SK-N-SH (cell line): ENCODE results near the gene CERS6. TPM values are rescaled to one million over a fixed set of nuclear protein-coding genes. Genes with fewer than 3 reads are reported as not detected.
A peak's percentile ranks its signal among the peaks of the same experiment; 100 is the strongest.

Source experiments
- CTCF ChIA-PET: fragments of 300-600, 350-600 bp; formaldehyde crosslinking; extraction: SDS; loops from one replicate; lab custom pipeline; 2021; lab: Yijun Ruan, JAX
- POLR2A ChIA-PET: fragments of 350-600 bp; sonication (Branson Sonifier 250); formaldehyde crosslinking; extraction: SDS; loops from one replicate; lab custom pipeline; 2020; ENCODE audit warnings: antibody characterized with exemption, inconsistent platforms; lab: Yijun Ruan, JAX
- DNase-seq: peaks from one replicate; pipeline ENCODE4 v3.0.0; 2012
- H2AFZ ChIP-seq: fragments of 200-600 bp; sonication (generic); 2 replicates; pipeline ENCODE4 v1.8.1; 2016; ENCODE audit warnings: antibody characterized with exemption, mild to moderate bottlenecking, low read depth
- H3F3A ChIP-seq: fragments of 200-600 bp; sonication (generic); replicated peaks from 2 replicates; pipeline ENCODE3; 2016; ENCODE audit warnings: antibody characterized with exemption, mild to moderate bottlenecking; ENCODE audit not compliant: insufficient read depth
- H3K27ac ChIP-seq, 2 experiments: fragments of 200-500 bp in 1 of 2; fragments of 200-600 bp in 1 of 2; sonication (Bioruptor generic) in 1 of 2; sonication (generic), shearing (Covaris generic) in 1 of 2; 2 replicates each; pipeline versions ENCODE4 v1.5.1 to v1.6.1; 2014 to 2016; ENCODE audit warnings: low read depth in 2 of 2, inconsistent platforms in 1 of 2, low read length in 1 of 2, mild to moderate bottlenecking in 1 of 2, mixed read lengths in 1 of 2
- H3K27me3 ChIP-seq: fragments of 200-600 bp; sonication (generic), shearing (Covaris generic); 2 replicates; pipeline ENCODE4 v1.6.1; 2016; ENCODE audit warnings: mixed run types; ENCODE audit not compliant: insufficient read depth
- H3K36me3 ChIP-seq, 2 experiments: fragments of 200-500 bp in 1 of 2; fragments of 200-600 bp in 1 of 2; sonication (Bioruptor generic) in 1 of 2; sonication (generic) in 1 of 2; replicated peaks in 1 of 2; 2 replicates each; pipeline versions ENCODE3 to v1.5.1; 2014 to 2016; ENCODE audit warnings: low read length in 1 of 2, mild to moderate bottlenecking in 1 of 2; ENCODE audit not compliant: insufficient read depth in 2 of 2, control insufficient read depth in 1 of 2
- H3K4me1 ChIP-seq, 2 experiments: fragments of 200-500 bp in 1 of 2; fragments of 200-600 bp in 1 of 2; sonication (Bioruptor generic) in 1 of 2; sonication (generic), shearing (Covaris generic) in 1 of 2; 2 replicates each; pipeline versions ENCODE4 v1.5.1 to v1.6.1; 2014 to 2016; ENCODE audit warnings: low read depth in 1 of 2, low read length in 1 of 2, mixed run types in 1 of 2; ENCODE audit not compliant: insufficient read depth in 2 of 2, control insufficient read depth in 1 of 2
- H3K4me2 ChIP-seq: fragments of 200-600 bp; sonication (generic), shearing (Covaris generic); 2 replicates; pipeline ENCODE4 v1.6.1; 2017; ENCODE audit warnings: mixed run types
- H3K4me3 ChIP-seq, 2 experiments: fragments of 200-500 bp in 1 of 2; fragments of 200-600 bp in 1 of 2; sonication (Bioruptor generic) in 1 of 2; sonication (generic), shearing (Covaris generic) in 1 of 2; 2 replicates each; pipeline versions ENCODE4 v1.5.1 to v1.8.1; 2014 to 2016; ENCODE audit warnings: low read depth in 2 of 2, inconsistent platforms in 1 of 2, low read length in 1 of 2, mild to moderate bottlenecking in 1 of 2, mixed read lengths in 1 of 2, moderate library complexity in 1 of 2
- H3K79me2 ChIP-seq: fragments of 200-600 bp; sonication (generic); 2 replicates; pipeline ENCODE4 v1.8.1; 2017; ENCODE audit warnings: mild to moderate bottlenecking; ENCODE audit not compliant: insufficient read depth
- H3K9ac ChIP-seq: fragments of 200-600 bp; sonication (generic); 2 replicates; pipeline ENCODE4 v1.6.1; 2017; ENCODE audit warnings: mixed run types
- H3K9me2 ChIP-seq: fragments of 200-600 bp; sonication (generic); 2 replicates; pipeline ENCODE4 v1.6.1; 2017; ENCODE audit warnings: mixed run types
- H3K9me3 ChIP-seq: fragments of 200-600 bp; sonication (generic); 2 replicates; pipeline ENCODE4 v1.6.1; 2017; ENCODE audit warnings: mixed run types, mild to moderate bottlenecking, moderate library complexity
- H4K20me1 ChIP-seq: fragments of 200-600 bp; sonication (generic); 2 replicates; pipeline ENCODE4 v1.6.1; 2017; ENCODE audit warnings: mild to moderate bottlenecking, mixed run types; ENCODE audit not compliant: insufficient read depth
- CHD2 ChIP-seq: fragments of 150-350 bp; IDR thresholded peaks from 2 replicates; pipeline ENCODE4 v1.6.1; 2018; ENCODE audit warnings: low read length; ENCODE audit not compliant: partially characterized antibody
- EZH2phosphoT487 ChIP-seq: fragments of 200-600 bp; sonication (generic); IDR thresholded peaks from 2 replicates; pipeline ENCODE4 v1.6.1; 2017; ENCODE audit warnings: low read depth, mixed run types, mild to moderate bottlenecking, antibody characterized with exemption, moderate library complexity, borderline replicate concordance
- FOSL2 ChIP-seq: IDR thresholded peaks from 2 replicates; pipeline ENCODE4 v1.4.0; 2012; ENCODE audit warnings: low read depth, mild to moderate bottlenecking, moderate library complexity, borderline replicate concordance
- FOXJ3 ChIP-seq: sonication (generic); formaldehyde crosslinking; IDR thresholded peaks from 2 replicates; pipeline ENCODE4 v1.5.1; 2020; ENCODE audit warnings: mild to moderate bottlenecking, missing genetic modification reagents
- GATA2 ChIP-seq: sonication (generic); formaldehyde crosslinking; IDR thresholded peaks from 2 replicates; pipeline ENCODE4 v1.5.0; 2020; ENCODE audit warnings: mild to moderate bottlenecking, missing genetic modification reagents
- MEF2A ChIP-seq: IDR thresholded peaks from 2 replicates; pipeline ENCODE4 v1.4.0; 2012; ENCODE audit warnings: low read depth, borderline replicate concordance
- NFIC ChIP-seq: IDR thresholded peaks from 2 replicates; pipeline ENCODE4 v1.4.0; 2012; ENCODE audit warnings: borderline replicate concordance
- POLR2AphosphoS5 ChIP-seq: IDR thresholded peaks from 2 replicates; pipeline ENCODE4 v1.6.1; 2012; ENCODE audit warnings: low read depth, low read length
- RFX5 ChIP-seq: IDR thresholded peaks from 2 replicates; pipeline ENCODE4 v1.6.1; 2012; ENCODE audit warnings: mild to moderate bottlenecking, improper control_type of control experiment, low read length
- SMC3 ChIP-seq: IDR thresholded peaks from 2 replicates; pipeline ENCODE4 v1.6.1; 2012; ENCODE audit warnings: low read depth, low read length, improper control_type of control experiment
- TAF1 ChIP-seq: IDR thresholded peaks from 2 replicates; pipeline ENCODE4 v1.6.1; 2012; ENCODE audit warnings: low read depth, mild to moderate bottlenecking, low read length, moderate library complexity, borderline replicate concordance
- TCF12 ChIP-seq: IDR thresholded peaks from 2 replicates; pipeline ENCODE4 v1.4.0; 2012
- TEAD4 ChIP-seq: IDR thresholded peaks from 2 replicates; pipeline ENCODE4 v1.4.0; 2012; ENCODE audit warnings: mild to moderate bottlenecking, borderline replicate concordance; ENCODE audit not compliant: insufficient read depth
- WGBS: methylation state at CpG from one replicate; pipeline ENCODE4 v1.1.6; 2017; ENCODE audit warnings: low lambda C conversion rate; 5-methylcytosine and 5-hydroxymethylcytosine counted together
- polyA plus RNA-seq, 3 experiments: library from polyadenylated mRNA; depleted of rRNA; stranded (reverse); fragments of >200 nt; gene quantifications; 2 replicates each; pipeline ENCODE4 v1.2.3, GENCODE V29; 2012
- TF ChIP-seq, protein P1 (sequence below): fragments of 150-350 bp; IDR thresholded peaks from 2 replicates; pipeline ENCODE4 v1.6.1; 2017; ENCODE audit warnings: antibody characterized with exemption, low read length, low read depth, borderline replicate concordance
- TF ChIP-seq, protein P2 (sequence below): IDR thresholded peaks from 2 replicates; pipeline ENCODE4 v1.4.0; 2012; ENCODE audit warnings: low read depth, borderline replicate concordance
- TF ChIP-seq, protein P3 (sequence below): IDR thresholded peaks from 2 replicates; pipeline ENCODE4 v1.4.0; 2012; ENCODE audit warnings: low read depth, borderline replicate concordance
- TF ChIP-seq, protein P4 (sequence below): IDR thresholded peaks from 2 replicates; pipeline ENCODE4; 2012
- TF ChIP-seq, protein P5 (sequence below): IDR thresholded peaks from 2 replicates; pipeline ENCODE4 v1.4.0; 2012; ENCODE audit warnings: low read depth

The CERS6 gene
- polyA plus RNA-seq, 1 of the 3 experiments (the other 2 are of a cell fraction), result 1.8 TPM

DNA sequence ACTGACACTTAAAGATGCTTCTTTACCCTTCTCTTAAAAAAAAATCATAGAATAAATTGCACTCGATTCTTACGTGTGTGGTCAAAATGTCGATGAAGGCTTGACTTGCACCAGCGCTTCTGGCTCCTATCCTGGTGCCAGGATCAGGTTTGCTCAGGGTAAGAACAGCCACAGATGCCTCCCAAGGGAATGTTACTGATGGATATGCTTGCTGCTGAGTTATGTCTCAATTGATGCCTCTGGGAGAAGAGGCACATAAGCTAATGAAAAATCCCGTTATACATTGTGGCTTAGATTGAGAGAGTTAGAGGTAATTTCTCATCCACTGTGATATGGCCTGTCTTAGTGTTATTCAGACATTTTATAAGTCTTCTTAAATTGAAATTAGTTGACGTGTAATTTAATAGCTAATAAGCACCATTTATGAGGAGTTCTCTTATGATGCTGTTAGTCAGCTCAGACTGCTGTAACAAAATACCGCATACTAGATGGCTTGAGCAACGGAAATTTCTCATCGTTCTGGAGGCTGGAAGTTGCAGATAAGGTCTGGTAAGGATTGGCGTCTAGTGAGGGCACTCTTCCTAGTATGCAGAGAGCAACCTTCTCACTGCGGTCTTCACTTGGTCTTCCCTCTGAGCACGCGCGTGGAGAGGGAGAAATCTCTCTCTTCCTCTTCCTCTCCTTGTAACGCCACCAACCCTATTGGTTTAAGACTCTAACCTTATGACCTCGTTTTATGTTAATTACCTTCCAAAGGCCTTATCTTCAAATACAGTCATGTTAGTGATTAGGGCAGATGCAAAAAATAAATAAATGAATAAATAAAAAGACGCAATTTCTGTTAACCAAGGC, 229.8 kb downstream of the CERS6 start:
- H3K9me3 ChIP-seq, result no peaks in the 10 kb centered on the region
- 74% methylated on average over 17 of the region's 17 CpGs for WGBS

More for the DNA sequence above, 229.8 kb downstream of the CERS6 start:
- no peaks in the 10 kb centered on the region for H3K79me2 ChIP-seq
- no peak overlapping the region for H3K9ac ChIP-seq
- ChIA-PET POLR2A (no interaction called here), CTCF (interaction anchor here (0.7 to 2.2 kb wide), 6 partner anchors 16 to 339 kb away, joined by 3 to 23 read pairs (median 3); no protein-coding TSS in a partner anchor)
- DNase-seq, result peak; percentile 37
- TF ChIP-seq EZH2phosphoT487 (no peak), GATA2 (CRISPR knock-in tag) (no peak; the same call in 1 of the 2 replicates), TAF1 (no peak), NFIC (no peak), TCF12 (0 out of 2 replicates have a peak, but pooled peaks have one; percentile 1), FOXJ3 (CRISPR knock-in tag) (no peak), FOSL2 (no peak), SMC3 (no peak), RFX5 (no peak), MEF2A (no peak), TEAD4 (no peak), CHD2 (peak; percentile 2), POLR2AphosphoS5 (no peak)
- TF ChIP-seq, protein P1, sequence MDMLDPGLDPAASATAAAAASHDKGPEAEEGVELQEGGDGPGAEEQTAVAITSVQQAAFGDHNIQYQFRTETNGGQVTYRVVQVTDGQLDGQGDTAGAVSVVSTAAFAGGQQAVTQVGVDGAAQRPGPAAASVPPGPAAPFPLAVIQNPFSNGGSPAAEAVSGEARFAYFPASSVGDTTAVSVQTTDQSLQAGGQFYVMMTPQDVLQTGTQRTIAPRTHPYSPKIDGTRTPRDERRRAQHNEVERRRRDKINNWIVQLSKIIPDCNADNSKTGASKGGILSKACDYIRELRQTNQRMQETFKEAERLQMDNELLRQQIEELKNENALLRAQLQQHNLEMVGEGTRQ, result no peak
- TF ChIP-seq, protein P2, sequence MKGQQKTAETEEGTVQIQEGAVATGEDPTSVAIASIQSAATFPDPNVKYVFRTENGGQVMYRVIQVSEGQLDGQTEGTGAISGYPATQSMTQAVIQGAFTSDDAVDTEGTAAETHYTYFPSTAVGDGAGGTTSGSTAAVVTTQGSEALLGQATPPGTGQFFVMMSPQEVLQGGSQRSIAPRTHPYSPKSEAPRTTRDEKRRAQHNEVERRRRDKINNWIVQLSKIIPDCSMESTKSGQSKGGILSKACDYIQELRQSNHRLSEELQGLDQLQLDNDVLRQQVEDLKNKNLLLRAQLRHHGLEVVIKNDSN, result no peak
- TF ChIP-seq, protein P3, sequence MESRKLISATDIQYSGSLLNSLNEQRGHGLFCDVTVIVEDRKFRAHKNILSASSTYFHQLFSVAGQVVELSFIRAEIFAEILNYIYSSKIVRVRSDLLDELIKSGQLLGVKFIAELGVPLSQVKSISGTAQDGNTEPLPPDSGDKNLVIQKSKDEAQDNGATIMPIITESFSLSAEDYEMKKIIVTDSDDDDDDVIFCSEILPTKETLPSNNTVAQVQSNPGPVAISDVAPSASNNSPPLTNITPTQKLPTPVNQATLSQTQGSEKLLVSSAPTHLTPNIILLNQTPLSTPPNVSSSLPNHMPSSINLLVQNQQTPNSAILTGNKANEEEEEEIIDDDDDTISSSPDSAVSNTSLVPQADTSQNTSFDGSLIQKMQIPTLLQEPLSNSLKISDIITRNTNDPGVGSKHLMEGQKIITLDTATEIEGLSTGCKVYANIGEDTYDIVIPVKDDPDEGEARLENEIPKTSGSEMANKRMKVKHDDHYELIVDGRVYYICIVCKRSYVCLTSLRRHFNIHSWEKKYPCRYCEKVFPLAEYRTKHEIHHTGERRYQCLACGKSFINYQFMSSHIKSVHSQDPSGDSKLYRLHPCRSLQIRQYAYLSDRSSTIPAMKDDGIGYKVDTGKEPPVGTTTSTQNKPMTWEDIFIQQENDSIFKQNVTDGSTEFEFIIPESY, result no peak
- TF ChIP-seq, protein P4, sequence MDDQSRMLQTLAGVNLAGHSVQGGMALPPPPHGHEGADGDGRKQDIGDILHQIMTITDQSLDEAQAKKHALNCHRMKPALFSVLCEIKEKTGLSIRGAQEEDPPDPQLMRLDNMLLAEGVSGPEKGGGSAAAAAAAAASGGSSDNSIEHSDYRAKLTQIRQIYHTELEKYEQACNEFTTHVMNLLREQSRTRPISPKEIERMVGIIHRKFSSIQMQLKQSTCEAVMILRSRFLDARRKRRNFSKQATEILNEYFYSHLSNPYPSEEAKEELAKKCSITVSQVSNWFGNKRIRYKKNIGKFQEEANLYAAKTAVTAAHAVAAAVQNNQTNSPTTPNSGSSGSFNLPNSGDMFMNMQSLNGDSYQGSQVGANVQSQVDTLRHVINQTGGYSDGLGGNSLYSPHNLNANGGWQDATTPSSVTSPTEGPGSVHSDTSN, result no peak
- TF ChIP-seq, protein P5, sequence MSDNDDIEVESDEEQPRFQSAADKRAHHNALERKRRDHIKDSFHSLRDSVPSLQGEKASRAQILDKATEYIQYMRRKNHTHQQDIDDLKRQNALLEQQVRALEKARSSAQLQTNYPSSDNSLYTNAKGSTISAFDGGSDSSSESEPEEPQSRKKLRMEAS, result no peak
- no peaks in the 10 kb centered on the region for H3K36me3 ChIP-seq
- peaks cover 0 to 16% of the 10 kb centered on the region in 2 experiments; a peak in 2 of 4 replicates for H3K4me1 ChIP-seq
- H3K27ac ChIP-seq, result peak overlapping the region; percentile 24 to 39; a peak in 2 of 4 replicates
- peaks cover 4% of the 10 kb centered on the region for H3F3A ChIP-seq
- H2AFZ ChIP-seq, result no peak overlapping the region
- H3K9me2 ChIP-seq, result no peaks in the 10 kb centered on the region
- H3K4me2 ChIP-seq, result no peak overlapping the region
- H4K20me1 ChIP-seq, result no peaks in the 10 kb centered on the region
- no peaks in the 10 kb centered on the region for H3K27me3 ChIP-seq
- no peak overlapping the region for H3K4me3 ChIP-seq
